Smooth muscle cell (in vitro differentiated cells): ENCODE measurements around the gene CDC5L. TPM values are rescaled to one million over a fixed set of nuclear protein-coding genes. Genes with fewer than 3 reads are reported as not detected.

Experiments used
- DNase-seq: peaks from one replicate; lab custom pipeline; 2025; ENCODE audit not compliant: unreplicated experiment; lab: John Stamatoyannopoulos, UW
- H2AFZ ChIP-seq: fragments of 200-600 bp; sonication (generic); 2 replicates; pipeline ENCODE4 v1.6.0; 2016; ENCODE audit warnings: antibody characterized with exemption, low read depth, mild to moderate bottlenecking
- H3F3A ChIP-seq: fragments of 200-600 bp; sonication (generic); 2 replicates; pipeline ENCODE4 v1.6.0; 2017; ENCODE audit warnings: antibody characterized with exemption, low read depth
- H3K27ac ChIP-seq: fragments of 200-600 bp; sonication (generic); 2 replicates; pipeline ENCODE4 v1.5.1; 2016; ENCODE audit warnings: low read depth, mild to moderate bottlenecking
- H3K27me3 ChIP-seq: fragments of 200-600 bp; sonication (generic); 2 replicates; pipeline ENCODE4 v1.6.1; 2016; ENCODE audit warnings: low read depth, mild to moderate bottlenecking
- H3K36me3 ChIP-seq: fragments of 200-600 bp; sonication (generic); 2 replicates; pipeline ENCODE4 v1.5.1; 2016; ENCODE audit warnings: low read depth
- H3K4me1 ChIP-seq: fragments of 200-600 bp; sonication (generic); 2 replicates; pipeline ENCODE4 v1.5.1; 2016; ENCODE audit warnings: low read depth
- H3K4me2 ChIP-seq: fragments of 200-600 bp; sonication (generic); 2 replicates; pipeline ENCODE4 v1.6.0; 2016; ENCODE audit warnings: mild to moderate bottlenecking
- H3K4me3 ChIP-seq: fragments of 200-600 bp; sonication (generic); 2 replicates; pipeline ENCODE4 v1.5.1; 2016; ENCODE audit warnings: mild to moderate bottlenecking
- H3K79me2 ChIP-seq: fragments of 200-600 bp; sonication (generic); 2 replicates; pipeline ENCODE4 v1.6.0; 2016; ENCODE audit warnings: low read depth, mild to moderate bottlenecking
- H3K9ac ChIP-seq: fragments of 200-600 bp; sonication (generic); 2 replicates; pipeline ENCODE4 v1.6.0; 2016; ENCODE audit warnings: low read depth
- H3K9me3 ChIP-seq: fragments of 200-600 bp; sonication (generic); replicated peaks from 2 replicates; pipeline ENCODE4 v1.5.1; 2016; ENCODE audit warnings: low read depth
- H4K20me1 ChIP-seq: fragments of 200-600 bp; sonication (generic); 2 replicates; pipeline ENCODE4 v1.6.0; 2016; ENCODE audit warnings: low read depth
- WGBS: methylation state at CpG from one replicate; pipeline ENCODE4 v1.1.7; 2016; ENCODE audit warnings: low lambda C conversion rate; 5-methylcytosine and 5-hydroxymethylcytosine counted together
- polyA plus RNA-seq: library from polyadenylated mRNA; unstranded; fragments of >200 nt; fragmentation: Nextera tagmentation; extraction: Ambion mirVana; gene quantifications from 2 replicates; pipeline ENCODE4 v1.2.1, GENCODE V29; 2016
- total RNA-seq: library from RNA; depleted of rRNA; stranded (reverse); fragments of >200 nt; gene quantifications from 2 replicates; pipeline ENCODE4 v1.2.3, GENCODE V29; 2014
- TF ChIP-seq, protein P1 (sequence below): fragments of 200-600 bp; sonication (generic); IDR thresholded peaks from 2 replicates; pipeline ENCODE4 v1.5.1; 2017; ENCODE audit warnings: borderline replicate concordance, mild to moderate bottlenecking, antibody characterized with exemption; ENCODE audit not compliant: insufficient read depth, poor library complexity, severe bottlenecking

Gene CDC5L
- total and polyA plus RNA-seq, 2 experiments from 2014 or later: 12.5 to 29.7 TPM

DNA sequence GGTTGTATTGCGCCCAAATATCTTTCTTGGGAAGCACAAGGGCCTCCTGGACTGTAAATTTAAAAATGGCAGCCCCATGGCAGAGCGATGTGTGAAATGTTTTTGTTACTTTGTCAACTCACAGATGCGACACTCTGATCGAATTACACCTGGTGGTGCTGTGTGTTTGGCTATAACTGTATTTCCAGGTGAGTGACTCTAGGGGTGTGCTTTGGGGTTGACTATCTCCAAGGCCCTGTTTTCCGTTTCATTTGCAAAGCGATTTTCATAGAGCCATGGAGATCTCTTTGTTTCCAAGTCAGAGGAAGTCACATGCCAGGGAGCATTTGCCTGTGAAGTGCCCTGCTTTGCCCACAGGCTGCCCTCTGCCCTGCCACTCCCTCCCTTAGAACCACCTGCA is 93.5 kb downstream of the CDC5L start:
- Histone ChIP-seq H3K4me2 (no peak overlapping the region), H3K9me3 (no peaks in the 10 kb centered on the region), H3K79me2 (no peaks in the 10 kb centered on the region), H3K36me3 (no peaks in the 10 kb centered on the region), H3K27ac (no peak overlapping the region), H3K27me3 (no peaks in the 10 kb centered on the region), H3K9ac (no peak overlapping the region), H3K4me1 (peaks cover 4% of the 10 kb centered on the region), H3F3A (no peaks in the 10 kb centered on the region), H4K20me1 (no peaks in the 10 kb centered on the region), H3K4me3 (no peak overlapping the region), H2AFZ (no peak overlapping the region)
- TF ChIP-seq, protein P1, sequence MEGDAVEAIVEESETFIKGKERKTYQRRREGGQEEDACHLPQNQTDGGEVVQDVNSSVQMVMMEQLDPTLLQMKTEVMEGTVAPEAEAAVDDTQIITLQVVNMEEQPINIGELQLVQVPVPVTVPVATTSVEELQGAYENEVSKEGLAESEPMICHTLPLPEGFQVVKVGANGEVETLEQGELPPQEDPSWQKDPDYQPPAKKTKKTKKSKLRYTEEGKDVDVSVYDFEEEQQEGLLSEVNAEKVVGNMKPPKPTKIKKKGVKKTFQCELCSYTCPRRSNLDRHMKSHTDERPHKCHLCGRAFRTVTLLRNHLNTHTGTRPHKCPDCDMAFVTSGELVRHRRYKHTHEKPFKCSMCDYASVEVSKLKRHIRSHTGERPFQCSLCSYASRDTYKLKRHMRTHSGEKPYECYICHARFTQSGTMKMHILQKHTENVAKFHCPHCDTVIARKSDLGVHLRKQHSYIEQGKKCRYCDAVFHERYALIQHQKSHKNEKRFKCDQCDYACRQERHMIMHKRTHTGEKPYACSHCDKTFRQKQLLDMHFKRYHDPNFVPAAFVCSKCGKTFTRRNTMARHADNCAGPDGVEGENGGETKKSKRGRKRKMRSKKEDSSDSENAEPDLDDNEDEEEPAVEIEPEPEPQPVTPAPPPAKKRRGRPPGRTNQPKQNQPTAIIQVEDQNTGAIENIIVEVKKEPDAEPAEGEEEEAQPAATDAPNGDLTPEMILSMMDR: no peak
- 93% methylated on average over 6 of the region's 6 CpGs for WGBS
- DNase-seq: no peak

- Histone ChIP-seq H3K4me3 (no peak overlapping the region), H3K27me3 (no peaks in the 10 kb centered on the region), H2AFZ (no peak overlapping the region), H3K4me1 (peaks cover 8% of the 10 kb centered on the region), H4K20me1 (no peaks in the 10 kb centered on the region), H3K27ac (no peak overlapping the region), H3K9ac (no peak overlapping the region), H3K9me3 (no peaks in the 10 kb centered on the region), H3F3A (no peaks in the 10 kb centered on the region), H3K36me3 (no peaks in the 10 kb centered on the region), H3K79me2 (no peaks in the 10 kb centered on the region), H3K4me2 (no peak overlapping the region)
- TF ChIP-seq, protein P1: no peak
- WGBS: 95% methylated on average over 9 of the region's 9 CpGs
- DNase-seq: no peak
These were observed 94.3 kb downstream of the CDC5L start for GRCh38 chr6:44481760-44482159.

GRCh38 chr6:44485601-44486401 is 98.3 kb downstream of the CDC5L start:
- Histone ChIP-seq H3K27ac (no peak overlapping the region), H3K27me3 (no peaks in the 10 kb centered on the region), H3K9ac (no peak overlapping the region), H3K79me2 (no peaks in the 10 kb centered on the region), H4K20me1 (no peaks in the 10 kb centered on the region), H3K4me1 (peaks cover 8% of the 10 kb centered on the region), H3K4me2 (no peak overlapping the region), H3K36me3 (no peaks in the 10 kb centered on the region), H3F3A (peaks cover 5% of the 10 kb centered on the region), H2AFZ (no peak overlapping the region), H3K4me3 (no peak overlapping the region), H3K9me3 (no peaks in the 10 kb centered on the region)
- TF ChIP-seq, protein P1: no peak
- DNase-seq: no peak
- 84% methylated on average over 12 of the region's 12 CpGs for WGBS

- Histone ChIP-seq H2AFZ (no peak overlapping the region), H3K27me3 (no peaks in the 10 kb centered on the region), H3F3A (peaks cover 5% of the 10 kb centered on the region), H3K9ac (no peak overlapping the region), H4K20me1 (no peaks in the 10 kb centered on the region), H3K27ac (no peak overlapping the region), H3K4me2 (no peak overlapping the region), H3K9me3 (no peaks in the 10 kb centered on the region), H3K4me1 (peaks cover 8% of the 10 kb centered on the region), H3K79me2 (no peaks in the 10 kb centered on the region), H3K4me3 (no peak overlapping the region), H3K36me3 (no peaks in the 10 kb centered on the region)
- WGBS: 89% methylated on average over 1 of the region's 1 CpG
- TF ChIP-seq, protein P1: no peak
- DNase-seq: no peak
These were observed 99.5 kb downstream of the CDC5L start for GRCh38 chr6:44487002-44487401.
